Measurements from ENCODE around the gene AUTS2.

AUTS2 gene

GRCh38 chr7:70660819-70661191, 1062.5 kb downstream of the AUTS2 start:
- Histone ChIP-seq H3K36me3 (ENCODE audit: insufficient read depth, low read length) (no peaks in the 10 kb centered on the region), H4K20me1 (ENCODE audit: insufficient read depth, low read length) (no peaks in the 10 kb centered on the region), H3K27ac (ENCODE audit: low read depth, low read length, poor library complexity, severe bottlenecking) (no peak overlapping the region), H3K79me2 (ENCODE audit: insufficient read depth, low read length) (no peaks in the 10 kb centered on the region), H3K4me2 (ENCODE audit: low read length) (no peak overlapping the region), H3K4me1 (ENCODE audit: insufficient read depth, low read length, severe bottlenecking) (no peaks in the 10 kb centered on the region), H3K9me2 (ENCODE audit: low read depth, low read length) (no peaks in the 10 kb centered on the region), H3K27me3 (ENCODE audit: insufficient read depth, low read length) (no peaks in the 10 kb centered on the region), H3K9me3 (ENCODE audit: low read length) (no peaks in the 10 kb centered on the region), H3K9ac (ENCODE audit: low read length) (no peak overlapping the region), H3F3A (ENCODE audit: insufficient read depth, low read length) (no peaks in the 10 kb centered on the region), H2AFZ (ENCODE audit: low read length) (no peak overlapping the region), H3K4me3 (ENCODE audit: low read depth, low read length, poor library complexity, severe bottlenecking) (no peak overlapping the region)
- no peak for TF ChIP-seq CTCF (IDR thresholded peaks at IDR 0.05; ENCODE audit: low read length)
- no peak for TF ChIP-seq EZH2 (IDR thresholded peaks at IDR 0.05; ENCODE audit: borderline replicate concordance, low read length)

GRCh38 chr7:70663680-70664079, 1065.4 kb downstream of the AUTS2 start:
- no peaks in the 10 kb centered on the region for H3K9me2 ChIP-seq (ENCODE audit: low read depth, low read length)
- no peak overlapping the region for H3K4me2 ChIP-seq (ENCODE audit: low read length)
- H3K27ac ChIP-seq (ENCODE audit: low read depth, low read length, poor library complexity, severe bottlenecking) = no peak overlapping the region
- no peak overlapping the region for H3K9ac ChIP-seq (ENCODE audit: low read length)
- H3F3A ChIP-seq (ENCODE audit: insufficient read depth, low read length) = no peaks in the 10 kb centered on the region
- H2AFZ ChIP-seq (ENCODE audit: low read length) = no peak overlapping the region
- H3K4me3 ChIP-seq (ENCODE audit: low read depth, low read length, poor library complexity, severe bottlenecking) = no peak overlapping the region
- no peaks in the 10 kb centered on the region for H4K20me1 ChIP-seq (ENCODE audit: insufficient read depth, low read length)
- no peaks in the 10 kb centered on the region for H3K79me2 ChIP-seq (ENCODE audit: insufficient read depth, low read length)
- H3K27me3 ChIP-seq (ENCODE audit: insufficient read depth, low read length) = no peaks in the 10 kb centered on the region
- H3K36me3 ChIP-seq (ENCODE audit: insufficient read depth, low read length) = no peaks in the 10 kb centered on the region
- no peaks in the 10 kb centered on the region for H3K9me3 ChIP-seq (ENCODE audit: low read length)
- no peaks in the 10 kb centered on the region for H3K4me1 ChIP-seq (ENCODE audit: insufficient read depth, low read length, severe bottlenecking)
- TF ChIP-seq EZH2 (IDR thresholded peaks at IDR 0.05; ENCODE audit: borderline replicate concordance, low read length) (no peak), CTCF (IDR thresholded peaks at IDR 0.05; ENCODE audit: low read length) (no peak)

GRCh38 chr7:70665997-70666396, 1067.7 kb downstream of the AUTS2 start:
- Histone ChIP-seq H4K20me1 (ENCODE audit: insufficient read depth, low read length) (no peaks in the 10 kb centered on the region), H2AFZ (ENCODE audit: low read length) (no peak overlapping the region), H3K9me3 (ENCODE audit: low read length) (no peaks in the 10 kb centered on the region), H3F3A (ENCODE audit: insufficient read depth, low read length) (no peaks in the 10 kb centered on the region), H3K9me2 (ENCODE audit: low read depth, low read length) (no peaks in the 10 kb centered on the region), H3K36me3 (ENCODE audit: insufficient read depth, low read length) (no peaks in the 10 kb centered on the region), H3K4me2 (ENCODE audit: low read length) (no peak overlapping the region), H3K27me3 (ENCODE audit: insufficient read depth, low read length) (no peaks in the 10 kb centered on the region), H3K4me1 (ENCODE audit: insufficient read depth, low read length, severe bottlenecking) (no peaks in the 10 kb centered on the region), H3K27ac (ENCODE audit: low read depth, low read length, poor library complexity, severe bottlenecking) (no peak overlapping the region), H3K9ac (ENCODE audit: low read length) (no peak overlapping the region), H3K79me2 (ENCODE audit: insufficient read depth, low read length) (no peaks in the 10 kb centered on the region), H3K4me3 (ENCODE audit: low read depth, low read length, poor library complexity, severe bottlenecking) (no peak overlapping the region)
- TF ChIP-seq CTCF (IDR thresholded peaks at IDR 0.05; ENCODE audit: low read length) (no peak), EZH2 (IDR thresholded peaks at IDR 0.05; ENCODE audit: borderline replicate concordance, low read length) (no peak)

Data from OCI-LY1 (cell line).